WTC11 (cell line): ENCODE data around the gene KCTD21. TPM values are rescaled to one million over a fixed set of nuclear protein-coding genes. Genes with fewer than 3 reads are reported as not detected.

Source experiments
- ATAC-seq: fragments of 200-7000 bp; cut with Tn5 transposase; 2 replicates; pipeline ENCODE4 v1.10.0; 2021; ENCODE audit warnings: mild to moderate bottlenecking, moderate library complexity
- CTCF ChIA-PET: fragments of 300-600 bp; sonication (Branson Sonifier 250); formaldehyde crosslinking; loops from one replicate; lab custom pipeline; 2021; ENCODE audit warnings: antibody characterized with exemption; lab: Charles Lee
- POLR2A ChIA-PET: fragments of 350-600 bp; sonication (Branson Sonifier 250); formaldehyde crosslinking; loops from one replicate; lab custom pipeline; 2021; ENCODE audit warnings: antibody characterized with exemption; lab: Charles Lee
- DNase-seq: peaks from one replicate; pipeline ENCODE4 v3.0.0; 2021; ENCODE audit warnings: low spot score
- H3K27ac Mint-ChIP-seq: 2 replicates; pipeline ENCODE4 v1.8.0; 2021; ENCODE audit warnings: mixed read lengths
- H3K27me3 Mint-ChIP-seq: 2 replicates; pipeline ENCODE4 v1.8.0; 2021; ENCODE audit warnings: low read depth, mild to moderate bottlenecking, moderate library complexity, mixed read lengths
- H3K36me3 Mint-ChIP-seq: 2 replicates; pipeline ENCODE4 v1.8.0; 2021; ENCODE audit warnings: mixed read lengths
- H3K4me1 Mint-ChIP-seq: 2 replicates; pipeline ENCODE4 v1.8.0; 2022; ENCODE audit warnings: mixed read lengths
- H3K4me3 Mint-ChIP-seq: 2 replicates; pipeline ENCODE4 v1.8.0; 2021; ENCODE audit warnings: mild to moderate bottlenecking, moderate library complexity, mixed read lengths
- H3K9me3 Mint-ChIP-seq: 2 replicates; pipeline ENCODE4 v1.8.0; 2021; ENCODE audit warnings: mixed read lengths
- AR ChIP-seq: fragments of 250-450 bp; sonication (Bioruptor Pico); IDR thresholded peaks from 2 replicates; pipeline ENCODE4 v1.9.0; 2021; ENCODE audit warnings: mild to moderate bottlenecking
- ATF6 ChIP-seq: sonication (generic); formaldehyde crosslinking; IDR thresholded peaks from 2 replicates; pipeline ENCODE4 v1.8.1; 2023; ENCODE audit warnings: mild to moderate bottlenecking, missing genetic modification reagents
- CTCF ChIP-seq: fragments of 200-600 bp; IDR thresholded peaks from 2 replicates; pipeline ENCODE4 v1.8.0; 2022; ENCODE audit warnings: antibody characterized with exemption
- ELF4 ChIP-seq: sonication (generic); formaldehyde crosslinking; IDR thresholded peaks from 2 replicates; pipeline ENCODE4 v1.8.1; 2022; ENCODE audit warnings: low read depth, mild to moderate bottlenecking, moderate library complexity, missing genetic modification reagents
- EMX1 ChIP-seq: fragments of 250-450 bp; sonication (Bioruptor Pico); IDR thresholded peaks from 2 replicates; pipeline ENCODE4 v1.8.0; 2021; ENCODE audit warnings: mild to moderate bottlenecking
- FOXP1 ChIP-seq: sonication (generic); formaldehyde crosslinking; IDR thresholded peaks from 2 replicates; pipeline ENCODE4 v1.8.0; 2022; ENCODE audit warnings: missing genetic modification reagents, mild to moderate bottlenecking, moderate library complexity, borderline replicate concordance
- GRHL2 ChIP-seq: fragments of 250-450 bp; sonication (Bioruptor Pico); IDR thresholded peaks from 2 replicates; pipeline ENCODE4 v1.8.0; 2022; ENCODE audit warnings: mild to moderate bottlenecking, moderate library complexity; ENCODE audit not compliant: insufficient replicate concordance, severe bottlenecking
- JAZF1 ChIP-seq: fragments of 250-450 bp; sonication (Bioruptor Pico); IDR thresholded peaks from 2 replicates; pipeline ENCODE4 v1.9.0; 2021; ENCODE audit warnings: moderate library complexity, mild to moderate bottlenecking, inconsistent platforms
- NFYB ChIP-seq: sonication (generic); formaldehyde crosslinking; conservative IDR thresholded peaks from 2 replicates; pipeline ENCODE4 v1.8.0; 2022; ENCODE audit warnings: low read depth, missing genetic modification reagents
- NR3C1 ChIP-seq: sonication (generic); formaldehyde crosslinking; conservative IDR thresholded peaks from 2 replicates; pipeline ENCODE4 v1.8.1; 2023; ENCODE audit warnings: low read depth, mild to moderate bottlenecking, missing genetic modification reagents
- SP1 ChIP-seq: sonication (generic); formaldehyde crosslinking; conservative IDR thresholded peaks from 2 replicates; pipeline ENCODE4 v1.8.1; 2022; ENCODE audit warnings: missing genetic modification reagents
- ZNF219 ChIP-seq: sonication (generic); formaldehyde crosslinking; IDR thresholded peaks from 2 replicates; pipeline ENCODE4 v1.8.0; 2023; ENCODE audit warnings: missing genetic modification reagents, mild to moderate bottlenecking, borderline replicate concordance
- ZNF423 ChIP-seq: fragments of 250-450 bp; sonication (Bioruptor Pico); IDR thresholded peaks from 2 replicates; pipeline ENCODE4 v2.1.2; 2022; ENCODE audit warnings: mild to moderate bottlenecking, moderate library complexity
- ZNF425 ChIP-seq: fragments of 250-450 bp; sonication (Bioruptor Pico); conservative IDR thresholded peaks from 2 replicates; pipeline ENCODE4 v1.9.0; 2021; ENCODE audit warnings: mild to moderate bottlenecking
- ZNF532 ChIP-seq: fragments of 250-450 bp; sonication (Bioruptor Pico); IDR thresholded peaks from 2 replicates; pipeline ENCODE4 v1.9.0; 2021; ENCODE audit warnings: mild to moderate bottlenecking, borderline replicate concordance
- ZSCAN18 ChIP-seq: fragments of 250-450 bp; sonication (Bioruptor Pico); IDR thresholded peaks from 2 replicates; pipeline ENCODE4 v2.1.2; 2022; ENCODE audit warnings: mild to moderate bottlenecking, moderate library complexity
- total RNA-seq: library from RNA; stranded (reverse); gene quantifications from 3 replicates; pipeline ENCODE4 v1.2.3, GENCODE V29; 2021

KCTD21 gene
- total RNA-seq, 1 experiment from 2014 or later, result 2.8 TPM

- no peak for TF ChIP-seq ZNF532
- TF ChIP-seq ZNF425, result no peak
- no peak for TF ChIP-seq ZNF423 (CRISPR knock-in tag)
- TF ChIP-seq EMX1 (CRISPR knock-in tag), result no peak
- no peak for TF ChIP-seq ATF6 (CRISPR knock-in tag)
- no peak for TF ChIP-seq AR
- no peak for TF ChIP-seq SP1 (CRISPR knock-in tag)
Measured at GRCh38 chr11:78211565-78211964, 23.1 kb upstream of the KCTD21 start (continued).

- DNase-seq, result no peak
- Mint-ChIP-seq H3K27me3 (no peaks in the 10 kb centered on the region), H3K27ac (no peak overlapping the region), H3K36me3 (peaks cover 17% of the 10 kb centered on the region), H3K4me3 (no peak overlapping the region), H3K9me3 (no peaks in the 10 kb centered on the region), H3K4me1 (no peaks in the 10 kb centered on the region)
- ChIA-PET POLR2A (no interaction called here), CTCF (no interaction called here)
- ATAC-seq, result no peak
- TF ChIP-seq ATF6 (CRISPR knock-in tag), result no peak
- no peak for TF ChIP-seq ZSCAN18 (CRISPR knock-in tag)
- no peak for TF ChIP-seq ELF4 (CRISPR knock-in tag)
- no peak for TF ChIP-seq GRHL2
- TF ChIP-seq CTCF, result no peak
- no peak for TF ChIP-seq JAZF1
- TF ChIP-seq ZNF219 (CRISPR knock-in tag), result no peak
- no peak for TF ChIP-seq NFYB (CRISPR knock-in tag)
- no peak for TF ChIP-seq ZNF425
- no peak for TF ChIP-seq FOXP1
- no peak for TF ChIP-seq NR3C1 (CRISPR knock-in tag)
Measured at GRCh38 chr11:78210000-78210608, 21.7 kb upstream of the KCTD21 start.
